GM12878 (cell line): ENCODE data around the gene DLG2. TPM values are rescaled to one million over a fixed set of nuclear protein-coding genes. Genes with fewer than 3 reads are reported as not detected.
"Not testable (repeated sequence)": the region's sequence is repeated elsewhere in the genome, so short reads cannot be mapped to it uniquely, and the experiment has no call there.

Source experiments
- ATAC-seq: fragments of 200-7000 bp; cut with Tn5 transposase; 3 replicates; pipeline ENCODE4 v1.9.1; 2020; ENCODE audit warnings: mild to moderate bottlenecking, moderate library complexity
- BruUV-seq: library from RNA; stranded (reverse); fragments of 400-500 nt; replicated peaks from 2 replicates; lab custom pipeline; 2021; lab: Mats Ljungman, UMichigan
- CTCF ChIA-PET: fragments of 300-600 bp; sonication (Branson Sonifier 250); formaldehyde crosslinking; extraction: SDS; loops from one replicate; lab custom pipeline; 2021; ENCODE audit warnings: inconsistent platforms; lab: Yijun Ruan, JAX
- POLR2A ChIA-PET: fragments of 350-600 bp; formaldehyde crosslinking; extraction: SDS; loops from one replicate; lab custom pipeline; 2021; ENCODE audit warnings: inconsistent platforms; lab: Charles Lee
- RAD21 ChIA-PET: fragments of 300-600 bp; sonication (Branson Sonifier 250); formaldehyde crosslinking; loops from one replicate; lab custom pipeline; 2023; ENCODE audit warnings: antibody characterized with exemption; ENCODE audit not compliant: unreplicated experiment; lab: Charles Lee
- SMC1A ChIA-PET: fragments of 300-600 bp; sonication (Branson Sonifier 250); formaldehyde crosslinking; loops from one replicate; lab custom pipeline; 2023; ENCODE audit not compliant: unreplicated experiment, uncharacterized antibody; lab: Charles Lee
- DNase-seq: peaks from one replicate; pipeline ENCODE4 v3.0.0-alpha.2; 2011; ENCODE audit warnings: low read depth, low spot score
- FAIRE-seq: peaks from 3 replicates; lab custom pipeline; 2011; peaks lifted over from hg19 to GRCh38; lab: Jason Lieb, UNC
- H2AFZ ChIP-seq: 2 replicates; pipeline ENCODE4 v1.6.0; 2011; ENCODE audit warnings: low read depth, low read length, control low read depth; ENCODE audit not compliant: control insufficient read depth
- H3K27ac ChIP-seq: 2 replicates; pipeline ENCODE4 v1.5.1; 2011; ENCODE audit warnings: control low read depth; ENCODE audit not compliant: control insufficient read depth, insufficient read depth
- H3K27me3 ChIP-seq, 2 experiments: replicated peaks in 1 of 2; 2 replicates each; pipeline versions ENCODE4 v1.6.0 to v1.6.1; 2011; ENCODE audit warnings: low read length in 1 of 2; ENCODE audit not compliant: control insufficient read depth in 2 of 2, insufficient read depth in 2 of 2
- H3K36me3 ChIP-seq, 2 experiments: 2 replicates each; pipeline ENCODE4 v1.5.1; 2011; ENCODE audit warnings: low read length in 1 of 2; ENCODE audit not compliant: control insufficient read depth in 2 of 2, insufficient read depth in 2 of 2
- H3K4me1 ChIP-seq: 2 replicates; pipeline ENCODE4 v1.6.1; 2011; ENCODE audit warnings: mild to moderate bottlenecking, low read length, moderate library complexity, mixed read lengths; ENCODE audit not compliant: control insufficient read depth, insufficient read depth
- H3K4me2 ChIP-seq: 2 replicates; pipeline ENCODE4 v1.6.0; 2011; ENCODE audit warnings: control low read depth; ENCODE audit not compliant: control insufficient read depth, insufficient read depth
- H3K4me3 ChIP-seq: fragments of 200-600 bp; sonication (generic); 2 replicates; pipeline ENCODE4 v1.5.1; 2016
- H3K79me2 ChIP-seq: 2 replicates; pipeline ENCODE4 v1.6.0; 2011; ENCODE audit warnings: low read length; ENCODE audit not compliant: control insufficient read depth, insufficient read depth
- H3K9ac ChIP-seq: 2 replicates; pipeline ENCODE4 v1.8.0; 2011; ENCODE audit warnings: low read length, control low read depth, mixed read lengths; ENCODE audit not compliant: control insufficient read depth, insufficient read depth
- H3K9me3 ChIP-seq: replicated peaks from 3 replicates; pipeline ENCODE4 v1.5.1; 2011; ENCODE audit warnings: mild to moderate bottlenecking, low read length; ENCODE audit not compliant: control insufficient read depth, insufficient read depth
- H4K20me1 ChIP-seq: 2 replicates; pipeline ENCODE4 v1.6.0; 2011; ENCODE audit not compliant: control insufficient read depth, insufficient read depth
- CREB1 ChIP-seq: IDR thresholded peaks from 2 replicates; pipeline ENCODE4 v1.6.1; 2012; ENCODE audit warnings: low read depth, mild to moderate bottlenecking, inconsistent platforms
- SUPT20H ChIP-seq: IDR thresholded peaks from 2 replicates; pipeline ENCODE4 v1.6.1; 2011; ENCODE audit warnings: low read depth, mild to moderate bottlenecking, low read length, moderate library complexity, borderline replicate concordance; ENCODE audit not compliant: control insufficient read depth
- WGBS: methylation state at CpG from one replicate; pipeline ENCODE4 v1.1.6; 2016; ENCODE audit warnings: low lambda C conversion rate; ENCODE audit not compliant: insufficient replicate concordance, insufficient coverage; ENCODE audit errors: missing lambda C conversion rate; 5-methylcytosine and 5-hydroxymethylcytosine counted together
- in situ Hi-C: fragments of 300-500 bp; cut with MboI; formaldehyde crosslinking; loops from 9 replicates; pipeline ENCODE4 v1.14.3; 2018; ENCODE audit warnings: mixed read lengths
- intact Hi-C: fragments of 100-400 bp; cut with micrococcal nuclease; formaldehyde crosslinking; loops from one replicate; pipeline ENCODE4 v1.14.2; 2022; ENCODE audit not compliant: unreplicated experiment
- polyA plus RNA-seq, 11 experiments: library from polyadenylated mRNA; depleted of rRNA in 4 of 11; unstranded in 6 of 11; stranded (reverse) in 5 of 11; fragments of >200 nt; fragmentation: Nextera tagmentation in 4 of 11; fragmentation: Illumina TruSeq in 1 of 11; extraction: Ambion mirVana in 4 of 11; extraction: Trizol in 1 of 11; gene quantifications; 1 replicate in 1 of 11; 2 replicates in 10 of 11; pipeline versions ENCODE4 v1.2.1 to v1.2.3, GENCODE V29; 2011 to 2016; ENCODE audit warnings: inconsistent platforms in 2 of 11, missing spikeins in 2 of 11, low read depth in 1 of 11
- total RNA-seq, 4 experiments: library from RNA; depleted of rRNA in 3 of 4; stranded (reverse); fragments of >200 nt in 3 of 4; fragmentation: Illumina TruSeq in 1 of 4; extraction: Trizol in 1 of 4; gene quantifications; 2 replicates each; pipeline versions ENCODE4 v1.2.1 to v1.2.3, GENCODE V29; 2013 to 2021
- TF ChIP-seq, protein P1 (sequence below): fragments of 450-650 bp; IDR thresholded peaks from 2 replicates; pipeline ENCODE4 v1.6.1; 2017; ENCODE audit warnings: mild to moderate bottlenecking, moderate library complexity

Gene DLG2
- total and polyA plus RNA-seq, 10 of the 15 experiments (the other 5 are each of a cell fraction or from before 2014, with no cell fraction given), result 0.09 to 0.98 (median 0.35) TPM

DNA sequence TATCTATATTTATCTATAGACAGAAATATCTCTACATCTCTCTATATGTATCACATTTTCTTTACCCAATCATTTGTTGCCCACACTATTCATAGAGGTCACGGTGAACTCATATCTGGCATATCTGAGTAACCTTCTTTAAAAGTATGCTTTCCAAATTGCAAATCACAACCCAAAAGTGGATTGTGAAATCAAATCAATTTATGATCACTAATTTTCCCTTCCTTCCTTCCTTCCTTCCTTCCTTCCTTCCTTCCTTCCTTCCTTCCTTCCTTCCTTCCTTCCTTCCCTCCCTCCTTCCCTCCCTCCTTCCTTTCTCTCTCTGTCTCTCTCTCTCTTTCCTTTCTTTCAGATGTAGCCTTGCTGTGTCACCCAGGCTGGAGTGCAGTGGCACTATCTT, 1893.0 kb downstream of the DLG2 start:
- CTCF ChIA-PET, result no interaction called here
- Histone ChIP-seq H3K79me2 (no peaks in the 10 kb centered on the region), H3K27me3 (no peaks in the 10 kb centered on the region), H3K4me1 (no peaks in the 10 kb centered on the region), H3K27ac (no peak overlapping the region), H3K9me3 (no peaks in the 10 kb centered on the region), H3K4me2 (no peak overlapping the region), H3K9ac (no peak overlapping the region), H3K36me3 (no peaks in the 10 kb centered on the region), H2AFZ (no peak overlapping the region), H4K20me1 (no peaks in the 10 kb centered on the region), H3K4me3 (no peak overlapping the region)
- SMC1A ChIA-PET, result interaction anchor here (0.6 kb wide), 1 partner anchor 198 kb away, joined by 3 read pairs; no protein-coding TSS in a partner anchor
- DNase-seq, result no peak
- TF ChIP-seq CREB1 (no peak), SUPT20H (no peak)
- TF ChIP-seq, protein P1, sequence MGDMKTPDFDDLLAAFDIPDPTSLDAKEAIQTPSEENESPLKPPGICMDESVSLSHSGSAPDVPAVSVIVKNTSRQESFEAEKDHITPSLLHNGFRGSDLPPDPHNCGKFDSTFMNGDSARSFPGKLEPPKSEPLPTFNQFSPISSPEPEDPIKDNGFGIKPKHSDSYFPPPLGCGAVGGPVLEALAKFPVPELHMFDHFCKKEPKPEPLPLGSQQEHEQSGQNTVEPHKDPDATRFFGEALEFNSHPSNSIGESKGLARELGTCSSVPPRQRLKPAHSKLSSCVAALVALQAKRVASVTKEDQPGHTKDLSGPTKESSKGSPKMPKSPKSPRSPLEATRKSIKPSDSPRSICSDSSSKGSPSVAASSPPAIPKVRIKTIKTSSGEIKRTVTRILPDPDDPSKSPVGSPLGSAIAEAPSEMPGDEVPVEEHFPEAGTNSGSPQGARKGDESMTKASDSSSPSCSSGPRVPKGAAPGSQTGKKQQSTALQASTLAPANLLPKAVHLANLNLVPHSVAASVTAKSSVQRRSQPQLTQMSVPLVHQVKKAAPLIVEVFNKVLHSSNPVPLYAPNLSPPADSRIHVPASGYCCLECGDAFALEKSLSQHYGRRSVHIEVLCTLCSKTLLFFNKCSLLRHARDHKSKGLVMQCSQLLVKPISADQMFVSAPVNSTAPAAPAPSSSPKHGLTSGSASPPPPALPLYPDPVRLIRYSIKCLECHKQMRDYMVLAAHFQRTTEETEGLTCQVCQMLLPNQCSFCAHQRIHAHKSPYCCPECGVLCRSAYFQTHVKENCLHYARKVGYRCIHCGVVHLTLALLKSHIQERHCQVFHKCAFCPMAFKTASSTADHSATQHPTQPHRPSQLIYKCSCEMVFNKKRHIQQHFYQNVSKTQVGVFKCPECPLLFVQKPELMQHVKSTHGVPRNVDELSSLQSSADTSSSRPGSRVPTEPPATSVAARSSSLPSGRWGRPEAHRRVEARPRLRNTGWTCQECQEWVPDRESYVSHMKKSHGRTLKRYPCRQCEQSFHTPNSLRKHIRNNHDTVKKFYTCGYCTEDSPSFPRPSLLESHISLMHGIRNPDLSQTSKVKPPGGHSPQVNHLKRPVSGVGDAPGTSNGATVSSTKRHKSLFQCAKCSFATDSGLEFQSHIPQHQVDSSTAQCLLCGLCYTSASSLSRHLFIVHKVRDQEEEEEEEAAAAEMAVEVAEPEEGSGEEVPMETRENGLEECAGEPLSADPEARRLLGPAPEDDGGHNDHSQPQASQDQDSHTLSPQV, result no peak
- no peak for ATAC-seq
- intact Hi-C loops (no loop called here), in situ Hi-C loops (no loop called here)
- FAIRE-seq, result no peak
- RAD21 ChIA-PET, result no interaction called here
- BruUV-seq, result no TSS peak
- WGBS, result 10% methylated on average over 1 of the region's 1 CpG
- POLR2A ChIA-PET, result no interaction called here

DNA sequence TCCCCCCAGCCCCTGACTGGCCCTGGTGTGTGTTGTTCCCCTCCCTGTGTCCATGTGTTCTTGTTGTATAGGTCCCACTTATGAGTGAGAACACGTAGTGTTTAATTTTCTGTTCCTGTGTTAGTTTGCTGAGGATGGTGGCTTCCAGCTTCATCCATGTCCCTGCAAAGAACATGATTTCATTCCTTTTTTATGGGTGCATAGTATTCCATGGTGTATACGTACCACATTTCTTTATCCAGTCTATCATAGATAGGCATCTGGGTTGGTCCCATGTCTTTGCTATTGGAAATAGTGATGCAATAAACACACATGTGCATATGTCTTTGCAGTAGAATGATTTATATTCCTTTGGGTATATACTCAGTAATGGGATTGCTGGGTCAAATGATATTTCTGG, 1895.9 kb downstream of the DLG2 start:
- RAD21 ChIA-PET, H3K9me3 ChIP-seq, H3K4me1 ChIP-seq, POLR2A ChIA-PET, H3K4me2 ChIP-seq, ATAC-seq, intact Hi-C loops, CTCF ChIA-PET, H2AFZ ChIP-seq, H4K20me1 ChIP-seq, H3K79me2 ChIP-seq, DNase-seq, H3K27me3 ChIP-seq, FAIRE-seq, BruUV-seq, H3K27ac ChIP-seq, in situ Hi-C loops, H3K4me3 ChIP-seq, H3K36me3 ChIP-seq, H3K9ac ChIP-seq: not testable (repeated sequence)
- WGBS, result 48% methylated on average over 2 of the region's 2 CpGs
- SMC1A ChIA-PET, result interaction anchor here (1.3 kb wide), 1 partner anchor 10 kb away, joined by 4 read pairs; no protein-coding TSS in a partner anchor
